Activated CD4-positive, alpha-beta T cell treated with anti-CD3 and anti-CD28 coated beads, Interleukin-2, amount 10 ng/mL, durations not matched to agents 7 days and 5 days (primary cell): ENCODE measurements around the gene CARD8. TPM values are rescaled to one million over a fixed set of nuclear protein-coding genes. Genes with fewer than 3 reads are reported as not detected.

Source experiments
- CTCF ChIA-PET: fragments of 350-600 bp; sonication (Branson Sonifier 250); formaldehyde crosslinking; loops from one replicate; lab custom pipeline; 2021; ENCODE audit warnings: antibody characterized with exemption; lab: Charles Lee
- POLR2A ChIA-PET: fragments of 350-600 bp; sonication (Branson Sonifier 250); formaldehyde crosslinking; loops from one replicate; lab custom pipeline; 2021; ENCODE audit warnings: antibody characterized with exemption; lab: Charles Lee
- DNase-seq: peaks from one replicate; pipeline ENCODE4 v3.0.0-alpha.2; 2020
- H3K27ac Mint-ChIP-seq: one replicate; pipeline ENCODE4 v1.8.0; 2021; ENCODE audit warnings: mild to moderate bottlenecking, moderate library complexity, mixed read lengths
- H3K27me3 Mint-ChIP-seq: one replicate; pipeline ENCODE4 v1.8.0; 2021; ENCODE audit warnings: mixed read lengths
- H3K36me3 Mint-ChIP-seq: one replicate; pipeline ENCODE4 v1.8.0; 2021; ENCODE audit warnings: low read depth, mixed read lengths
- H3K4me1 Mint-ChIP-seq: one replicate; pipeline ENCODE4 v1.8.0; 2021; ENCODE audit warnings: mixed read lengths
- H3K4me3 Mint-ChIP-seq: one replicate; pipeline ENCODE4 v1.8.0; 2021; ENCODE audit warnings: mild to moderate bottlenecking, moderate library complexity, mixed read lengths
- H3K9me3 Mint-ChIP-seq: one replicate; pipeline ENCODE4 v1.8.0; 2021; ENCODE audit warnings: mixed read lengths
- total RNA-seq, 2 experiments: library from RNA; stranded (reverse); gene quantifications; one replicate each; pipeline ENCODE4 v1.2.3, GENCODE V29; 2021

The CARD8 gene
- total RNA-seq, 2 experiments from 2014 or later: 174 to 189 TPM

DNA sequence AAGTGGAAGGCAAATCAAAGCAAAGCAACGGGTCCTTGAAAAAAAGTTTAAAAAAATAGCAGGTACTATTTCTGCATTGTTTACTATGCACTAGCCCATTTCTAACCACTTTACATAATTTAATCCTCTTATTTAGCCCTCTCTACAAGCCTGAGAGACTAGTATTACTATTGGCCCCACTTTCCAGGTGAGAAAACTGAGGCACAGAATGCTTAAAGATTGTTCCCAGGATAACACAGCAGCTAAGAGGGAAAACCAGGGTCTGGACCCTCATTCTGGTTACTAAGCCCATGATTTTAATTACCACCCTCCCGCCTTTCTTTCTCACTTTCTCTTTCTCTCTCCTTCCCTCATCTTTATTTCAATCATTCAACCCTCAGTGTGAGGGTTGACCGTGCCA, 79.5 kb downstream of the CARD8 start:
- DNase-seq: no peak
- Mint-ChIP-seq H3K27ac (no peak overlapping the region), H3K9me3 (peaks cover 6% of the 10 kb centered on the region), H3K4me3 (no peak overlapping the region), H3K27me3 (no peaks in the 10 kb centered on the region), H3K4me1 (peaks cover 18% of the 10 kb centered on the region), H3K36me3 (peaks cover 53% of the 10 kb centered on the region)
- POLR2A ChIA-PET: interaction anchor here (0.6 kb wide), 1 partner anchor 83 kb away, joined by 3 read pairs; no protein-coding TSS in a partner anchor
- CTCF ChIA-PET: no interaction called here

DNA sequence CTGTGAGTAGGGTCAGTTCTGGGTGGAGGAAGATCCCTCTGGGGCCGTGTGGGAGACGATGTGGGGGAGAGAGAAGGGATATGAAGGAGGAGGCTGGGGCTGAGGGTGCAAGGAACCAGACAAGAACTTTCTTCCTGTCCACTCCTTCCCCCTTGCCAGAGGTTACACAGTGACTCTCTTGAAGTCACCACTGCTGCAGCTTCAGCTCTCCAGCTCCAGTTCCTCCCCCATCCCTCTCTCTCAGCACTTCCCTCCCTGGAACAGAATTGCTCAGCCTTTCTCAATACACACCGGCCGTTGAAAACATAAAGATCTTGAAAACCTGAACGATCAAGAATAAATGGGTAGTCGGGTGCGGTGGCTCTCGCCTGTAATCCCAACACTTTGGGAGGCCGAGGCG, 80.1 kb downstream of the CARD8 start:
- ChIA-PET CTCF (no interaction called here), POLR2A (no interaction called here)
- Mint-ChIP-seq H3K27ac (no peak overlapping the region), H3K4me1 (peaks cover 23% of the 10 kb centered on the region), H3K27me3 (no peaks in the 10 kb centered on the region), H3K4me3 (no peak overlapping the region), H3K36me3 (peaks cover 54% of the 10 kb centered on the region), H3K9me3 (peaks cover 6% of the 10 kb centered on the region)
- DNase-seq: no peak

DNA sequence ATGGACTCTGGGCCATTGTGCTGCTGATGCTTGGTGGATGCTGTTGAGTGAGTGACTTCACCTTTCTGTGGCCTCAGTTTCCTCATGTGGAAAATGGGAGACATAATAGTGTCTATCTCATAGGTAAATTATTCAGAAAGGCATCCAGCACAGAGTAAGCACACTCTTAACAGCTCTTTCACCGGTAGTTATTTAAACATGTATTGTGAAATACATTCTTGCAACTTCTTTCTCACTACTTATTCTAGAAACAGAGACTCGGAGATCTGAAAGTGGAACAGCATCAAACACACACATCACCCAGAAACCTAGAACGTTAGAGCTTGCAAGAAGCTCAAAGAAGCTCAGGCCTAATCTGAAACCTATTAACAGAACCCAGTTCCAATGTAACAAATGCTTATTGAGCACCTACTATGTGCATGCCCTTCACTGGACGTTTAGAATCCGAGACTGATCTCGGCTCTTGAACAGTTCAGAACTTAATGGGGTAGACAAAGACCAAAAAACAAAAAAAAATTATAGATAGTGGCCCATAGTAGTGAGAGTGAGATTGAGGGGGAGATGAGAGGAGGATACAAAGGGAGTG, 81.2 kb downstream of the CARD8 start:
- Mint-ChIP-seq H3K27ac (no peak overlapping the region), H3K27me3 (no peaks in the 10 kb centered on the region), H3K9me3 (peaks cover 2% of the 10 kb centered on the region), H3K4me3 (no peak overlapping the region), H3K36me3 (peaks cover 44% of the 10 kb centered on the region), H3K4me1 (peaks cover 23% of the 10 kb centered on the region)
- ChIA-PET CTCF (interaction anchor here (0.5 kb wide), 1 partner anchor 61 kb away, joined by 3 read pairs; no protein-coding TSS in a partner anchor), POLR2A (no interaction called here)
- no peak for DNase-seq

DNA sequence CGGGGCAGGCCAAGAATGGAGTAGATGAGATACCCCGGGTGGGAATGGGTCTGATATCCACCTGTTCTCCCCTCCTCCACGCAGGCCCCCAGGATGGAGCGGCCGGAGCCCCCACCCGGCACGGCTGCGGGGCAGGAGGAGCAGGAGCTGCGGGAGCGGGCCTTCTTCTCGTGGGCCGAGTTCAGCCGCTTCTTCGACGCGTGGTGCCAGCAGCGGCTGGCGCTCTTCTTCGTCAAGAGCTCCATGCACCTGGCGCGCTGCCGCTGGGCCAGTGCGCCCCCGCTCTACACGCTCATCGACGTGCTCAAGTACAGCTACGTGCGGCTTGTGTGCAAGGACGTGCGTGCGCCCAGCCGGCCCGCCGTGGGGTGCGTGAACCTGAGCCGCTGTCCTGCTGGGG, 84.0 kb downstream of the CARD8 start:
- H3K36me3 Mint-ChIP-seq: peaks cover 29% of the 10 kb centered on the region
- peak overlapping the region; percentile 86 for H3K4me3 Mint-ChIP-seq
- peaks cover 43% of the 10 kb centered on the region for H3K4me1 Mint-ChIP-seq
- no peak for DNase-seq
- H3K9me3 Mint-ChIP-seq: no peaks in the 10 kb centered on the region
- H3K27ac Mint-ChIP-seq: peak overlapping the region; percentile 95
- ChIA-PET CTCF (interaction anchor here (0.6 to 1.4 kb wide), 2 partner anchors 32 to 80 kb away, joined by 3 read pairs; no protein-coding TSS in a partner anchor), POLR2A (interaction anchor here (1.0 kb wide), 1 partner anchor 78 kb away, joined by 4 read pairs; no protein-coding TSS in a partner anchor)
- H3K27me3 Mint-ChIP-seq: no peaks in the 10 kb centered on the region

DNA sequence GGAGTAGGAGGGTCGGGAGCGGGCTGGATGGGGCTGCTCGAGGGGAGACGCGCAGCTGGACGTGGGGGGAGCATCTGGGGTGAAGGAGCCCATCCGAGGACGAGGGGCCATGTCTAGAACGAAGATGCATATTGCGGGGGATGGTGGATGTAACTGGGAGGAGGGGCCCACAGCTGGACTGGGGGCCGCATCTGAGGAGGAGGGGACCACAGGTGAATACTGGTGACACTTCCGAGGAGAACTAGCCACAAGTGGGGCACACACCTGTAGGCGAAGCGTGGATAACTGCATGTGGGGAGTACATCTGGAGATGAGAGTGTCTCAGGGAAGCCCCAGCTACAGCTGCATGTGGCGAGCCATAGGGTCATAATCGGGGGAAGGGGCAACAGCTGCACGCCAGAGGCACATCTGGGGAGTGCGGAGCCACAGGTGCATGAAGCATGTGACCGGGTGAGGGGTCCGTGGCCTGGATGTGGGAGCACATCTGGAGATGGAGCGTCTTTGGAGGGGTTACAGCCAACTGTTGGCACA, 84.8 kb downstream of the CARD8 start:
- ChIA-PET POLR2A (interaction anchor here (1.0 to 1.9 kb wide), 2 partner anchors 33 to 78 kb away, joined by 4 to 6 read pairs; no protein-coding TSS in a partner anchor), CTCF (interaction anchor here (0.5 to 1.4 kb wide), 3 partner anchors 33 to 101 kb away, joined by 3 read pairs; no protein-coding TSS in a partner anchor)
- Mint-ChIP-seq H3K4me1 (peaks cover 43% of the 10 kb centered on the region), H3K36me3 (peaks cover 28% of the 10 kb centered on the region), H3K27ac (peak overlapping the region; percentile 95), H3K27me3 (no peaks in the 10 kb centered on the region), H3K9me3 (no peaks in the 10 kb centered on the region), H3K4me3 (peak overlapping the region; percentile 86)
- DNase-seq: no peak

DNA sequence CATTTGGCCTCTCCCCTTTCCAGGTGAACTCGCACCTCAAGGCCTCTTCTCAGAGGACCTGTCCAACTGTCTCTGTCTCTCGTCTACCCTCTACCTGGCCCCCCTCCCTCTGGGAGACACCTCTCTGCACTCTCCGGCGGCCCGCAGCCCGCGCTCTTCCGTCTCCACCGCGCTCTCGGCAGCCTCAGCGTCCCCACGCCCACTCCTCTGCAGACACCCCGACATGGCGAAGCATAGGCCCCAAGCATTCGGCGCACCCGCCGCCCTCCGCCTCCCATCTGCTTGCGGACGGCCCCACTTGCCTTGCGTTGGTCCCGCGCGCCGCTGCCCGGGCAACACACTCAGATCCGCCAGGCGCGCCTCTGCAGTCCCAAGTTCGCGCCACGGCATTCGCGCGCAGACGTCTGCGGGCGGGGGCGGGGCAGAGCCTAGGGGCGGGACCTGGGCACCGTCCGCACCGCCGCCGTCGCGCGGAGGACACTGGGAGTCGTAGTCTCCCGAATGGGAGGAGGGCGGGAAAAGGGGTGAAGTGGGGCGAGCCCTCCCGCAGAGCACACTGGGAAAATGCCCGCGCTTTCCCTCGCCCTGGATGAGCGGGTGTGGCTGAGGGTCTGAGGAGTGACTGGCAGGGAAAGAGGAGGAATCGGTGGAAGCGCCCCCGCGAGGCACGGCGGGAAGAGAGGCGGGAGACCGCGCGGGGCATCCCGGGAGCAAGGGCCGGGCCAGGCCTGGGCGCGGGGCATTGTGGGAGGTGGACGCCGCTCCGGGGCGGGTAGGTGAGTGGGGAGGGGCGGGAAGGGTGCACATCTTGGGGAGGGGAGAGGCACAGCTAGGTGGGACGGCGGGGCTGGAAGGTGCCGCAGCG, 85.5 kb downstream of the CARD8 start, which contains the start of the genes LIG1 and ZSWIM9:
TSS of gene LIG1 (minus strand) at position 406 of the 865 bp plus-strand sequence. CDS start 4,778 bp downstream, outside the sequence.
TSS of gene ZSWIM9 (plus strand) at position 742 of the 865 bp plus-strand sequence. CDS start 1,123 bp downstream, outside the sequence.
- H3K36me3 Mint-ChIP-seq: peaks cover 33% of the 10 kb centered on the region
- H3K4me1 Mint-ChIP-seq: peaks cover 44% of the 10 kb centered on the region
- H3K27me3 Mint-ChIP-seq: no peaks in the 10 kb centered on the region
- POLR2A ChIA-PET: interaction anchor here (1.9 kb wide), 1 partner anchor 34 kb away, joined by 6 read pairs; no protein-coding TSS in a partner anchor
- DNase-seq: peak; percentile 91
- H3K4me3 Mint-ChIP-seq: peak within 1 kb of the TSS; percentile 86
- no peaks in the 10 kb centered on the region for H3K9me3 Mint-ChIP-seq
- H3K27ac Mint-ChIP-seq: peak within 1 kb of the TSS; percentile 95
- CTCF ChIA-PET: interaction anchor here (0.5 to 1.4 kb wide), 4 partner anchors 11 to 144 kb away, joined by 3 read pairs; no protein-coding TSS in a partner anchor

DNA sequence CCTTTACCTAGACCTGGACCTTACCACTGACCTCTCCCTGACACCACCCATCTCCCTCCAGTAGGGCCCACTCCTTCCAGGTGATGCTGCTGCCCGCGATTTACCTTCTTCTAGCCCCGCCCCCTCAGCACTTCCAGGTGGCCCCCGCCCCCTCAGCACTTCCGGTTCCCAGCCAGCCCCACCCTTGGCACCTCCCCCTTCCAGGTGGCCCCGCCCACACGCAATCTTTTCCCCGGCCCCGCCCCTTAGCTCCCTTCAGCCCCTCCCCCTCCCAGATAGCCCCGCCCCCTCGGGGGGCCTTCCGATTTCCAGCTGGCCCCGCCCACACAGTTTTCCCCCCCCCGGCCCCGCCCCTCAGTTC, 86.2 kb downstream of the CARD8 start:
- Mint-ChIP-seq H3K36me3 (peaks cover 32% of the 10 kb centered on the region), H3K4me3 (peak overlapping the region; percentile 86), H3K9me3 (no peaks in the 10 kb centered on the region), H3K27ac (peak overlapping the region; percentile 95), H3K4me1 (peaks cover 44% of the 10 kb centered on the region), H3K27me3 (no peaks in the 10 kb centered on the region)
- peak; percentile 92 for DNase-seq
- POLR2A ChIA-PET: interaction anchor here (1.9 kb wide), 1 partner anchor 34 kb away, joined by 6 read pairs; no protein-coding TSS in a partner anchor
- CTCF ChIA-PET: interaction anchor here (0.6 to 1.4 kb wide), 3 partner anchors 10 to 145 kb away, joined by 3 read pairs; no protein-coding TSS in a partner anchor

DNA sequence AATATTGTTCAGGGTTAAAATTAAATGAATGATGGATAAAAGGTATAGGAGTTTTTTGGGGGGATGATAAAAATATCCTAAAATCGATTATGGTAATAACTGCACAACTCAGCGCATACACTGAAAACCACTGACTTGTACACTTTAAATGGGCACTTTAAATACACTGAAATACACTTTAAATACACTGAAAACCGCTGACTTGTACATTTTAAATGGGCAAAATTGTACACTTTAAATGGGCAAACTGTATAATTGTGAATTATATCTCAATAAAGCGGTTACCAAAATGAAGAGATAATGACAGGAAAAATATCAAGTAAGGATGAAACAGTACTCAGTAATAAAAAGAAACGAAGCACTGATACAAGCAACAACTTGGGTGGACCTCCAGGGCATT, 87.0 kb downstream of the CARD8 start:
- peaks cover 39% of the 10 kb centered on the region for H3K4me1 Mint-ChIP-seq
- peak overlapping the region; percentile 86 for H3K4me3 Mint-ChIP-seq
- peak overlapping the region; percentile 95 for H3K27ac Mint-ChIP-seq
- ChIA-PET POLR2A (no interaction called here), CTCF (interaction anchor here (1.4 kb wide), 1 partner anchor 10 kb away, joined by 3 read pairs; no protein-coding TSS in a partner anchor)
- H3K27me3 Mint-ChIP-seq: no peaks in the 10 kb centered on the region
- H3K36me3 Mint-ChIP-seq: peaks cover 32% of the 10 kb centered on the region
- DNase-seq: no peak
- H3K9me3 Mint-ChIP-seq: no peaks in the 10 kb centered on the region

DNA sequence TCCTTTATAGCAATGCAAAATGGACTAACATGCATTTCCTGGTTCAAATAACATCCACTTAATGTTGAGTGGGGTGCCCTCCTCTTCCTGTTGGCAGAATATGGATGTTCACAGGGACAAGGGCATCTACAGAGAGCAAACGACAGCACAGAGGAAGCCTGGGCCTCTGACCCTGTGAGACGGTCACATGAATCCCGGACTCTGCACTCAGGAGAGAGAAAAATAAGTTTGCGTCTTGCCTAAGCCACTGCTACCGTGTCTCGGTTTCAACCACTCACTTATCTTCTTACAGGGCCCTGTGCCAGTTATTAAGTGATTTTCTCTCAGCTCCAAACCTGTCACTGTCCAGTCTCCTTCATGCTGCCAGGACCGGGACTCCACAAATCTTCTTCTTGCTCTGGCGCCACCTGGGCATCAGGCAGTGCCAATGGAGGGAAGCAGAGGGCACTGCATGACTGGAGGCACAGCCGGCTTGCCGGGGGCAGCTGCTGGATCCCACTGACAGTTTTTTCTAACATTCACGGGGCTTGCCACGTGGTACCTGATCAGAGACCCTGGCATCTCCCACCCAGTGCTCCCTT, 97.4 kb downstream of the CARD8 start:
- Mint-ChIP-seq H3K9me3 (no peaks in the 10 kb centered on the region), H3K36me3 (peaks cover 47% of the 10 kb centered on the region), H3K27me3 (no peaks in the 10 kb centered on the region), H3K27ac (no peak overlapping the region), H3K4me3 (no peak overlapping the region), H3K4me1 (peaks cover 2% of the 10 kb centered on the region)
- DNase-seq: no peak
- CTCF ChIA-PET: interaction anchor here (0.6 to 1.2 kb wide), 4 partner anchors 11 to 236 kb away, joined by 3 to 7 read pairs (median 3); partner anchors contain the start of gene LIG1
- POLR2A ChIA-PET: no interaction called here

Other genes starting within 250 kb of the CARD8 start
- not detected for gene CABP5, start 211.8 kb downstream of the CARD8 start, total RNA-seq
- 1 to 10 TPM; 4.3 to 5.3 TPM for gene PLA2G4C, start 145.1 kb downstream of the CARD8 start, total RNA-seq
- gene LIG1, start 85.6 kb downstream of the CARD8 start, total RNA-seq: 100 to 1,000 TPM; 200 to 206 TPM
- 1 to 10 TPM; 6.9 to 9.3 TPM for gene ZSWIM9, start 85.2 kb downstream of the CARD8 start, total RNA-seq
- not detected for gene ZNF114, start 14.2 kb upstream of the CARD8 start, total RNA-seq
- gene EMP3, start 69.6 kb upstream of the CARD8 start, total RNA-seq: 100 to 1,000 TPM; 444 to 544 TPM
- gene TMEM143, start 108.0 kb upstream of the CARD8 start, total RNA-seq: 10 to 100 TPM; 19.0 to 21.7 TPM
- not detected for gene SYNGR4, start 108.5 kb upstream of the CARD8 start, total RNA-seq
- gene KDELR1, start 135.6 kb upstream of the CARD8 start, total RNA-seq: 10 to 100 TPM; 69.6 to 81.6 TPM
- gene GRIN2D, start 137.8 kb upstream of the CARD8 start, total RNA-seq: under 1 TPM; 0.04 to 0.20 TPM
- gene GRWD1, start 190.1 kb upstream of the CARD8 start, total RNA-seq: 10 to 100 TPM; 31.0 to 35.2 TPM
- gene KCNJ14, start 199.7 kb upstream of the CARD8 start, total RNA-seq: 1 to 10 TPM in 1 of 2 experiments, under 1 TPM in 1; 0.87 to 1.0 TPM
- 10 to 100 TPM; 43.2 to 50.7 TPM for gene CYTH2, start 213.5 kb upstream of the CARD8 start, total RNA-seq